GM08714 (cell line): ENCODE data around the gene RBMS3.

ENCODE experiments used
- H3K4me3 ChIP-seq: fragments of 200-500 bp; sonication (Bioruptor generic); 2 replicates; pipeline ENCODE4 v1.5.1; 2014; ENCODE audit warnings: mild to moderate bottlenecking, low read length, inconsistent platforms
- ZNF274 ChIP-seq: IDR thresholded peaks from 2 replicates; pipeline ENCODE4 v1.6.1; 2012; ENCODE audit warnings: mild to moderate bottlenecking, low read depth, low read length

Gene RBMS3

DNA sequence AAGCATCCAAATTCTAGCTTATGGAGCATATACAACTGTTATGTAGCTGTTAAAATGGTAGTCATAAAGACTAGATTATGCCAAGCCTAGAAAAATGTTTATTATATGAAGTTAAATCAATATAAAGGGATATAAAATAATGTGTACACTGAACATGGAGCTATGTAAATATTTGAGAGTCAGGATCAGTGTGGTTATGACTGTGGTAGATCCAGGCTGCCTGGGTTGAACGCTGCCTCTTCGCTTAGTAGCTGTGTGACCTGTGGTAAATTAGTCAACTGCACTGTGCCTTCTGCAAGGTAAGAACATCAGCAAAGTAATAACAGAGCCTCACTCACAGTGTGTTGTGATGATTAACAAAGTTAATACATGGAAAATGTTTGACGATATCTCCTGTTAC, 212.2 kb downstream of the RBMS3 start:
- H3K4me3 ChIP-seq, result no peak overlapping the region

DNA sequence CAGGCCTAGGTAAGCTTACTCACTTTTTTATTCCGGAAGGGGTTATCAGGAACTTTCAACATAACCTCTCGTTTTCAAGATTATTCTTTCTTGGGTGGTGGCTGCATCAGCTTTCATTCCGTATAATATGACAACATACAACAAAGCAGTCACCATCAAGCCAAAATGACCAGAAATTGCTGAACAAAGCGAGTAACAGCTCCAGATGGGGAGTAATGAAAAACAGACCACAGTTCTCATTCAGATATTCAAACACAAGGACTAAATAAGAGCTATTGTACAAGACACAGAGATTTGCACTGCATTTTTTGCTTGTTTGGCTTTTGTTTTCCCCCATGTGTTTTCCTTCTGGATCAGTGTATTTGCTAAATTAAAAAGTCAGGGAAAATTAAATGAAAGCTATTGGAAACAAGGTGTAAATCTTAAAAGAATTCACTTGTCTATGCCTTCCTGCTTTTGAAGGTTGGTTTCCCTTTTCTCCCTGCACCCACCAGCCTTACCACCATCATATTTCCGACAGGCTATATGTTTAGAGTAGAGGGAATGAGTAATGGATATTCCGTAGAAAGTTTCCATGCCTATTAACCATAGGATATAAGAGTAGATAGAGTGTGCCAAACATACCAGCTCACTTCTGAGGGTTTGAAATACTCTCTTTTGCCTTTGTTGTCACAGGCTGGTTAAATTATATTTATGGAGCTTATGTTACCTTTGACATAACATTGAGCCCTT, 213.6 kb downstream of the RBMS3 start:
- H3K4me3 ChIP-seq, result no peak overlapping the region
- no peak for TF ChIP-seq ZNF274

More for the DNA sequence above, 212.2 kb downstream of the RBMS3 start:
- no peak for TF ChIP-seq ZNF274

DNA sequence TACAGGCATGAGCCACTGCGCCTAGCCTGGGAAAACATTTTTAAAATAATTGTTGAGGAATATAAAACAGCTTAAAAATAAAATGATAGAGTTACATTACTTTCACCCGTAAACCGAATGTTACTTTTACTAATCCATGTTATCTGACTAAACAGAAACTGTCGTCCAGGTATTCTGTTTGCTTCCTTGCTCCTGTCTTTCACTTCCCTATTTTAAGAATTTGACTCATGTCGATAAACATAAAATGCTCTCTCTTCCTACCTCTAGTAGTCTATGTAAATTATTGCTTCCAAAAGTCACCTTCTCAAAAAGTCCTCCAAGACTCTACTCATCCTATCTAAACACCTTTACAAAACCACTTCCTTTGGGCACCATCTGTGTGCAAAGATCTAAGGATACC, 216.4 kb downstream of the RBMS3 start:
- H3K4me3 ChIP-seq, result no peak overlapping the region
- no peak for TF ChIP-seq ZNF274

DNA sequence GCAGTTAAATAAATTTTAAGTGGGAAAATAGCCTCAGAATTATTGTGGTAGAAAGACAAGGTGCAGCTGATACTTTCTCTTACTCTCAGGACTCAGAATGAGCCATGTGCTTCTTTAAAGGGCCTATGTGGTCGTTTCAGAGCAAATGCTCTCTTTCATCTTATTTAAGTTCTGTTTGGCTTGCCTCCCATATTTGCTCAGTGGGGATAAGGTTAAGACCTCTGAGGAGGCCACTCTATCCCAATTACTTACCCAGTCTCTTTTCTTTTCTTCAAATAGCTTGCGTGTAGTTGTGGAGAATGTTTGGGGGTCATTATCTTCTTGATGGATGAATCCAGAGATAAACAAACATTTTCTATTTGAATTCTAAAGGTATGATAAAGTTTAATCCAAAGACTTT, 221.9 kb downstream of the RBMS3 start:
- TF ChIP-seq ZNF274, result no peak
- H3K4me3 ChIP-seq, result no peak overlapping the region

DNA sequence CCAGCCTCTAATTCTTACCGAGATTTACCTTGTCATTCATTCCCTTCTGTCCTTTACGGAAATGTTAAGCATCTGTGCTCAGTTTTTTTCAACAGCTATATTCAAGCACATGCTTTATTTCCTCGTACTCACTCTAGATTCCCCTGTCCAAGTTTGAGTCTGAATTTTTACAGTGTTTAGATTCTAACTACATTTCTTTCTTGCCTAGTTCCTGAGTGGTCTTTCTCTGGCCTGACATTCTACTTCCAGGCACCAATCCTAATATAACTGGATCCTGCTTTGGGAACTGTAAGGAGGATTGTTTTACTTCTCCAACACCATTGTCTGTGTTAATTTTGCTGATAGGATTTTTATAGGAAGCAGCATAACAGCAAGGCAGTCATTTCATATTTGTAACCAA, 222.4 kb downstream of the RBMS3 start:
- no peak for TF ChIP-seq ZNF274

DNA sequence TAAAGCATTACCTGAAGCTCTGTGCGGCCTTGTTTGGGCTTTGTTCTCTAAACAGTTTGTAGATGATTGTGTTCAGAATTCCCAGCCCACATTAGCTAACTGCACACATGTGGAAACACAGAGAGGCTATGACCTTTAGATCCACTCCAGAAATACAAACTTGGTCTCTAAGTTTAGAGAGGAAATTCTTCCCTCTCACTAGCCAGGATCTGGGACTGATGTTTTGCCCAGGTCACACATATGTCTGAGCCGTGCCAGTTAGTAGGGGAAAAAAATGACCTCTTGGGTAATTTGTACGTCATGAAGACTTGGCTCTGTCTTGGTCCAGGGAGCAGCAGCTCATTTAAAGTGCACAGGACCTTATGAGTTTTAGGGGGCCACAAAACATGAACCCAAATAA, 223.1 kb downstream of the RBMS3 start:
- no peak for TF ChIP-seq ZNF274
- H3K4me3 ChIP-seq, result no peak overlapping the region

More for the DNA sequence above, 222.4 kb downstream of the RBMS3 start:
- H3K4me3 ChIP-seq, result no peak overlapping the region

DNA sequence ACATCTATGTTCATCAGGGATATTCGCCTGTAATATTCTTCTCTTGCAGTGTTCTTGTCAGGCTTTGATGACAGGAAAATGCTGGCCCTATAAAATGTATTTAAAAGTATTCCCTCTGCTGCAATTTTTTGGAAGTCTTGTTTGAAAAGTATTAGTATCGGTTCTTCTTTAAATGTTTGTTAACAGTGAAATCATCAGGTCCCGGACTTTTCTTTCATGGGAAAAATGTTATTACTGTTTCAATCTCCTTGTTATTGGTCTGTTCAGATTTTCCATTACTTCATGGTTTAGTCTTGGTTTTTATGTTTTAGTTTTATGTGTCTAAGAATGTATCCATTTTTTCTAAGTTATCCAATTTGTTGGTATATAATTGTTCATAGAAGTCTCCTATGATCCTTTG, 225.6 kb downstream of the RBMS3 start:
- H3K4me3 ChIP-seq, result no peak overlapping the region
- no peak for TF ChIP-seq ZNF274

DNA sequence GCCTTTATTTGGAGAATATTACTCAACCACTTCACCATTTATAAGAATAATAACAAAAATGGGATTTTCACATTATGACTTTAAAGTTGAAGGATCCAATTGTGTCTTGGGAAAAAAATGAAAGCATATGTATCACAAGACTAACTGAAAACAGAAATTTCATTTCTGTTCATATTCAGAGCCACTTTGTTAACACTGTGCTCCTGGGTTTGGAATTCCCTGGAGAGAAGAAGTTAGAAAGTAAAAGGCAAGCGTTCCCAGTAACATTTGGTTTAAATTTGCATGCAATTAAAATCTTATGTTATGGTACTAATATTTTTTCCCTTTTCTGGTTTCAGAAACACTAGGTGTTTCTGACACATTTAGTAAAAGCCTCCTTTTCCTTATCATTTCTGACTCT, 230.8 kb downstream of the RBMS3 start:
- no peak for TF ChIP-seq ZNF274
- H3K4me3 ChIP-seq, result no peak overlapping the region

DNA sequence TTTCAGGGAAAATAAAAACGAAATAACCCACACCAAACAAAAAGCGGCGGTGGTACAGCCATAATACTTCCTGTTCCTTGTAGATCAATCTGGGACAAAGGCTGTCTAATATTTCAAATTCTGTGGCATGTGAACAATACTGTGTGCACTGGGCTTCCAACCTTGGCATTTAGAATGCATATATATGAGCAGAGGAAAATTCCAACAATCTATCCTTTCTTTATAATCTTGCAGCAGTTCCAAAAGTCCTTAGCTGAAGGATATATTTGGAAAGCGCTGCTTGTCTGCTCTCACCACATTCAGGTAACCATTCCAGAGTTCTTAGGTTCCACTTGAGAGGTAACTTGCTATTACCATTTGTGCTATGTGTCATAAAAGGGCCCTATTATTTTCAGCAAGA, 231.8 kb downstream of the RBMS3 start:
- no peak overlapping the region for H3K4me3 ChIP-seq
- TF ChIP-seq ZNF274, result no peak

DNA sequence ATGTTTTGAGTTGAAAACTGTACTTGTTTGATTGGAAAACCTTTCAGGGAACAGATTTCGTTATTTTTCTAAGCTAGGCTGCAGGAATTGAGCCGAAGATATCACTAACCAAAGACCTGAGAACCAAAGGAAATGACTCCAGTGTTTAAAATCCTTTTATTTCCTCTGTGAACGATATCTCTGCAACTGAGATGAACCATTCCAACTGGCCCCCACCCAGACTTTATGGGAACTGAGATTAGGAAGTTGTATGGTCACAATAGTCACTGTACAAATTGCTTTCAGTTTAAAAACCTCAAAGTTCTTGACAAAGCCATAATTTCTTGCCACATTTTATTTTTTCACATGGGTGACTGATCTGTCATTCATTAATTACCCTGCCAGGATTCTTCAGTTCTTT, 232.4 kb downstream of the RBMS3 start:
- TF ChIP-seq ZNF274, result no peak
- H3K4me3 ChIP-seq, result no peak overlapping the region

DNA sequence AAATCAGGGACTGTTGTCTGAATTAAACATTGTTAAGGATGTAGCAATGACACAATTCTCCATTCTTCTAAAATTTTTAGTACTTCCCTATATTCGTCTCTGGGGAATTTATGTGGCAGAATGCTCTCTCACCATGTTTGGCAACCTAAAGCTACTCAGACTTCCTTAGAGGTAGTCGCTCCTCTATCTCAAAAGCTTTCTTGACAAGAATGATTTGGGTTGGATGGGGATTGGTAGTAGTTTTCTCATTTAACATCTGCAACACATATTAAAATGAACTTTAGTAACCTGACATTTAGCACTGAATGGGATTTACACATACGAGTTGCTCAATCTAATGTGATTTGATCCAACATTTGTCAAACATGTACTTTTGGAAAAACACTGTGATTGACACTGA, 233.3 kb downstream of the RBMS3 start:
- no peak for TF ChIP-seq ZNF274
- no peak overlapping the region for H3K4me3 ChIP-seq

DNA sequence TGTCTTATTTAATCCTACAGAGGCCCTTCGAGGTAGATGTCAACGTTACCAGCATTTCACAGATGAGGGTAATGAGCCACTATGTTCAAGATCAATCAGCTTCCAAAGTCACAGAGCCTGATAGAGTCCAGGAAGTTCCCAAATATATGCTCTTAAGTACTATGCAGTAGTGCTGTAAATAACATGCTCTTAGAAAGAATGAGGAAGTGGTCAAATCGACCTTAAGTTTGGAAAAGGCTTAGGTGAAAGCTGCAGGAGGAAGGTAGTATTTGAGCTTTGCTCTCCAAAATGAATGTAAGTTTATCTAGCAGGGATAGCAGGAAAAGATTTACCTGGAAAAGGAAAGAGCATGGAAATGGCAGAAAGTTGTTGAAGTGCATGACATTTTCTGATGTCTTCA, 234.0 kb downstream of the RBMS3 start:
- H3K4me3 ChIP-seq, result no peak overlapping the region
- TF ChIP-seq ZNF274, result no peak

DNA sequence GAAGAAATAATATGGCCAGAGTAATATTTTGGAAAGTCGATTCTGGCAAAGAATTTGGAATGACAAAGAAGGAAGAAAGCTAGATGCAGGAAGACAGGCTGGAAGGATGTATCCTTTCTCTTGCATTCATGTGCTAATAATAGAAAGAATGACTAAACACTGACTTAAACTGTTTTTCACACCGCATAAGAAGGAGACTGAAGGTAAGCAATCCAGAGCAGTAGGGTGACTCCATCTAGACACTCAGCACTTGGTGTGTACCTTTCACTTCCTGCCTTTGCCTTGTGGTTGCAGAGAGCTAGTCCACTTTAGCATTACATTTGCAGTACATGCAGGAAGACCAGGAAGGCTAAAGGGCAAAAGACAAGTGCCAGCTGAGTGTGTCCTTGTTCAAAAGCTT, 234.6 kb downstream of the RBMS3 start:
- no peak for TF ChIP-seq ZNF274
- no peak overlapping the region for H3K4me3 ChIP-seq

DNA sequence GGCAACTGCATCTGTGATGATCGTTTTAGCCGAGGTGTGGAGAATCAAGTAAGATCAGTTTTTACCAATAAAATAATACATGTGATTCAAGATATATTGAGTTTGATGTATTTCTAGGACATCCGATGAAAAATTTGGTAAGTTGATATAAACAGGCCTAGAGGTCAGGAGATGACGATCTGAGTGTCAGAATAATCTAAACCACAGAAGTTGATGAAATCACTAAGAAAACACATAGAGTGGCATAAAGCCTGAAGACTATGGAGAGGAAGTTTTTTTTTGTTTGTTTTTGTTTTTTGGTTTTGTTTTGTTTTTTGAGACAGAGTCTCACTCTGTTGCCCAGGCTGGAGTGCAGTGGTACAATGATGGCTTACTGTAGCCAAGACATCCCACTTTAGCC, 235.3 kb downstream of the RBMS3 start:
- no peak overlapping the region for H3K4me3 ChIP-seq
- TF ChIP-seq ZNF274, result no peak

DNA sequence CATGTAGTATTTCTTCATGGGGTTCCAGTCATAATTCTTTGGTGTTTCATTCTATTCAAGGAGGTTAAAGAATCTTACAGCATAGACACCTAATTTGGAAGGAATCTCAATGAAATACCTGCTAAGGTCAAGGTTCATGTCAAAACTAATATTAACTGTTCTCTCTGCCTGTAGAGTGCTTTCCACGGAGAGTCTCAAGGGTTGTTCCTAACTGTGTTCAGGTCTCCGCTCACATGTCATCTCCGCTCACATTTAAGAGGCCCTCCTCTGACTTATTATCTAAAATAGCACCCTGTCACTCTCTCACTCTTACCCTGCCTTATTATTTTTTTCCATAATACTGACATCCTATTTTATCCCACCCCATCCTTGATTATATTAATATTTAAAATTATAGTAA, 239.9 kb downstream of the RBMS3 start:
- H3K4me3 ChIP-seq, result no peak overlapping the region
- TF ChIP-seq ZNF274, result no peak

DNA sequence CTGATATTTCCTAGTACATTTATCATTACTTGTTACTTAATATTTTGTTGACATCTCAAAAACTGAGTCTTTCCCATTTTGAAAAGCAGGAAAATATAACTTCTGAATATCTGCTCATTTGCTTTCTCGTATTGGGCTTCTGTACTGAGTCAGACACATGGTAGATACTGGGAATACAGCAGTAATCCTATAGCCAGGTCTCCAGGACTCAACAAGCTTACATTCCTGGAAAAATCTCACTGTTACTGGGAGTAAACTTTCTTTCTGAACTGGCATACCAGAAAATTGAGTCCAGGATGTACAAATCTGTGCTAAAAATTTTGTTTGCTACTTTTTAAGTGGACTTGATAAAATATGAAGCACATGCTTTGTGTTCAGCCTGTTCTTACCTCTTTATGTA, 240.4 kb downstream of the RBMS3 start:
- TF ChIP-seq ZNF274, result no peak
- no peak overlapping the region for H3K4me3 ChIP-seq
